Stimulated activated naive B cell treated with anti-CD40 and anti-IgM and Interleukin-4, amounts not matched to agents 10 μg/mL and 1 μg/mL and 100 μg/mL, for 72 hours (primary cell): Measurements from ENCODE around the gene SNX30.

Experiments used
- ATAC-seq, 2 donors: fragments of 150-1000 bp; cut with Tn5 transposase; replicated peaks; 2 replicates each; pipeline ENCODE4 v1.10.0; 2021; ENCODE audit warnings: moderate library complexity in 1 of 2
- DNase-seq: peaks from one replicate; pipeline ENCODE4 v3.0.0; 2021
- H3K27ac Mint-ChIP-seq: one replicate; pipeline ENCODE4 v1.8.0; 2022; ENCODE audit warnings: mild to moderate bottlenecking, mixed read lengths
- H3K27me3 Mint-ChIP-seq, 2 donors: one replicate each; pipeline ENCODE4 v1.8.0; 2022; ENCODE audit warnings: mixed read lengths in 2 of 2
- H3K36me3 Mint-ChIP-seq, 2 donors: one replicate each; pipeline ENCODE4 v1.8.0; 2022; ENCODE audit warnings: mixed read lengths in 2 of 2, mild to moderate bottlenecking in 1 of 2
- H3K4me1 Mint-ChIP-seq, 2 donors: one replicate each; pipeline ENCODE4 v1.8.0; 2022; ENCODE audit warnings: mixed read lengths in 2 of 2, mild to moderate bottlenecking in 1 of 2
- H3K4me3 Mint-ChIP-seq, 2 donors: one replicate each; pipeline ENCODE4 v1.8.0; 2022; ENCODE audit warnings: mild to moderate bottlenecking in 2 of 2, mixed read lengths in 2 of 2, moderate library complexity in 1 of 2
- H3K9me3 Mint-ChIP-seq, 2 donors: one replicate each; pipeline ENCODE4 v1.8.0; 2022; ENCODE audit warnings: mixed read lengths in 2 of 2, mild to moderate bottlenecking in 1 of 2

The SNX30 gene

DNA sequence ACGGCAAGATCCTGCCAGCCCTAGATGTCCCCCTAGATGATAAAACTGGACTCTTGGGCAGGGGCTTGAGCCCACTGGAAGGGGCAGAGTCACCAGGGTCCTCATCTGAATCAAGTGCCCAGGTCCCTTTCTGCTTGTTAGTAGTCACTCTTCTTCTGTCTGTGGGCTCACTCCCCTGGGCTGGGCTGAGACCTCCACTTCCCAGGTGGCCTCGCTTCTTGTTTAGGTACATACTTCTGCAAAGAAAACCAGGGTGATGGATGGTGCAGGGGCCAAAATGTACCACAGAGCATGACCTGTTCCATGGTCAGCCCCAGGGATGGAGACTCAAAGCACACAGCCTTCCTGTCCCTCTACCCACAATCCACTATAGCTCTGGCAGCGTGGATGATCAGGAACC lies 141.0 kb downstream of the SNX30 start:
- ATAC-seq (no peak), DNase-seq (no peak)
- Mint-ChIP-seq H3K4me3 (no peak overlapping the region), H3K36me3 (no peaks in the 10 kb centered on the region), H3K9me3 (peaks cover 4 to 6% of the 10 kb centered on the region in 2 donors), H3K27me3 (peaks cover 32 to 38% of the 10 kb centered on the region in 2 donors), H3K27ac (no peak overlapping the region), H3K4me1 (peaks cover 19 to 28% of the 10 kb centered on the region in 2 donors)

DNA sequence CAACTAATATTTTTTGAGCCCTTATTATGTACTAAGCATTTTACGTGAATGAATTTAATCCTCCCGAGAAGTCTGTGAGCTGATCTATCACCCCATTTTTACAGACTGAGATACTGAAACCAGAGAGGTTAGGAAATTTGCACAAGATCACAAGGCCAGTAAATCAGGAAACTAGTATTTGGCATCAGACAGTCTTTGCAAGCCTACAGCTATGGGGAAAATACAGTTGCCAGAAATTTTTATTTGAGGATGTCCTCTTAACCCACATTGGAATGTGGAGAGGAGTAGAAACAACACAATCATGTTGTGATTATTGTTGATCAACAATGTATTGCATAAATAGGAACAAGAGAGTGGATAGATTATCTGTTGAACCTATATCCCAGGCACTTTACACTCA lies 142.4 kb downstream of the SNX30 start:
- no peak for ATAC-seq
- peaks cover 19 to 28% of the 10 kb centered on the region in 2 donors for H3K4me1 Mint-ChIP-seq
- peaks cover 40% of the 10 kb centered on the region in 2 donors for H3K27me3 Mint-ChIP-seq

DNA sequence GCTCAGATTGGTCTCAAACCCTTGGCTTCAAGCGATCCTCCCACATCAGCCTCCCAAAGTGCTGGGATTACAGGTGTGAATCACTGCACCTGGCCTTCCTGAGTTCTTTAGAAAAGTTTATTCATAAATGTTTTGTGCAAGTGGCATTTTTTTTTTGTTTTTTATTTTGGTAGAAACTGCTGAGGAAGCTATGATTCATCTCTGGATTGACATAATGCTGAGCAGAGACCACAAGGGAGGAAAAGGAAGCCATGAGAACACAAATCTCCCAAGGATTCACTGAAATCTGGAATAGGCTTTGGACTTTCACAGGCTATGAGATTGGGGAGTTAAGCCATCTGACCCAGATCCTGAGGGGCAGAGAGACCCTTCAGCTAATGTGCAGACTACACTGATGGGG lies 143.5 kb downstream of the SNX30 start:
- Mint-ChIP-seq H3K4me1 (peaks cover 19 to 28% of the 10 kb centered on the region in 2 donors), H3K27me3 (peaks cover 48% of the 10 kb centered on the region in 2 donors), H3K27ac (no peak overlapping the region), H3K36me3 (no peaks in the 10 kb centered on the region), H3K4me3 (no peak overlapping the region), H3K9me3 (peaks cover 4 to 6% of the 10 kb centered on the region in 2 donors)
- ATAC-seq (no peak), DNase-seq (no peak)

More for the DNA sequence above, 142.4 kb downstream of the SNX30 start:
- Mint-ChIP-seq H3K4me3 (no peak overlapping the region), H3K36me3 (no peaks in the 10 kb centered on the region), H3K27ac (no peak overlapping the region), H3K9me3 (peaks cover 4 to 6% of the 10 kb centered on the region in 2 donors)
- DNase-seq = no peak

DNA sequence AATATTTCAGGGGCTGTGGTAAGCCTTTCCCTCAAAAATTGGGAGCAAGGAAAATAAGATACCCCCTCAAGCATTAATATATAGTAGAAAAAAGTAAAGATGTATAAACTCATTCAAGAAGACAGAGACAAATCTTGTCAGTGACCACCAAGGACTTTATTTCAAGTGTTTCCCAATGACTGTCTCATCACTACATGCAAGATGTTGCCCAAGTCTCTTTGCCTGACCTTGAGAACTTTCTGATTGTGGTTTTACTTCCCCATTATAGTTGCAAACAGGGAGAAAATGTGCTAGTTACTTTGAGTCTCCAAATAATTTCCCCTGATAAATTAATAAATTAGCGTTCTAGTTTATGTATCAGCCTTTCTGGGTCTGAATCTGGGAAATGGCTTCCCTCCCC lies 144.1 kb downstream of the SNX30 start:
- no peak overlapping the region for H3K27ac Mint-ChIP-seq
- DNase-seq = no peak
- peaks cover 19 to 28% of the 10 kb centered on the region in 2 donors for H3K4me1 Mint-ChIP-seq
- H3K27me3 Mint-ChIP-seq = peaks cover 43 to 44% of the 10 kb centered on the region in 2 donors
- no peak overlapping the region for H3K4me3 Mint-ChIP-seq
- peak in 1 of 2 donors; percentile 27 for ATAC-seq
- peaks cover 4 to 6% of the 10 kb centered on the region in 2 donors for H3K9me3 Mint-ChIP-seq
- H3K36me3 Mint-ChIP-seq = no peaks in the 10 kb centered on the region

DNA sequence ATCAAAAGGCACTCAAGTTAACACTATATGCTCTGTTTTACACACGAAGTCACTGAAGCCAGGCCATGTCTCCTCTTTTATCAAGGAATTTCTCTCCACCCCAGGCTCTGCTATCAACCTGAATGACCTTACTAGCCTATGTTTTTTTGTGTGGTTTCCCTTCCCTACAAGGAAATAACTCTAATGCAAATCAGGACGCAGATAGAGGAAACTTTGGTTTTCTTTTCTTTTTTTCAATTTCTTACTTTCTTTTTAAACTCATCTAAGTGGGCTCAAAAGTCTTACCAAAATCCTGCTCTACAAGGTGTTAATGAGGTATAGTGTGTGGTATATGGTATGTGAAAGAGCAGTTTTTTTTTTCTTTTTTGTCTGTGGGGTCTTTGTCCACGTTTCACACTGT lies 145.6 kb downstream of the SNX30 start:
- no peak overlapping the region for H3K27ac Mint-ChIP-seq
- H3K4me1 Mint-ChIP-seq = peaks cover 16% of the 10 kb centered on the region in 2 donors
- DNase-seq (no peak), ATAC-seq (no peak)
- peaks cover 28 to 34% of the 10 kb centered on the region in 2 donors for H3K27me3 Mint-ChIP-seq
- H3K9me3 Mint-ChIP-seq = peaks cover 4 to 6% of the 10 kb centered on the region in 2 donors
- peak overlapping the region in 1 of 2 donors; percentile 33 for H3K4me3 Mint-ChIP-seq
- H3K36me3 Mint-ChIP-seq = no peaks in the 10 kb centered on the region

DNA sequence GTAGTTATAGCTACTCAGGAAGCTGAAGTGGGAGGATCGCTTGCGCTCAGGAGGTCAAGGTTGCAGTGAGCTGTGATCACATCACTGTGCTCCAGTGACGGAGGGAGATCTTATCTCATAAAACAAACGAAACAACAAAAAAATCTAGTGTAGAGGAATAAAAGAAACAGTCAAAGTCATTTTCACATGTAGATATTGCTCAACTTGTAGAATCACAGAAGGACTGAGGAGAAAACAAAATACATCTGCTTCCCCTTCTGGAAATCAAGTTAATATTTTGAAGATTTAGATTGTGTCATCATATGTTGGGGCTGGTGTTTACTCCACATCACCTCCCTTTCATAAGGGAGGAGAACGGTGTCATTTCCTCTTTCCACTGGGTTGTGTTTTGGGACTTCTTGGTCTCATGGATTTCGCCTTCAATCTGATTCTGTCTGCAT lies 148.3 kb downstream of the SNX30 start:
- no peak for ATAC-seq
- Mint-ChIP-seq H3K36me3 (no peaks in the 10 kb centered on the region), H3K27me3 (peaks cover 21 to 26% of the 10 kb centered on the region in 2 donors), H3K9me3 (peaks cover 4 to 6% of the 10 kb centered on the region in 2 donors), H3K4me1 (peaks cover 16 to 26% of the 10 kb centered on the region in 2 donors), H3K4me3 (no peak overlapping the region), H3K27ac (no peak overlapping the region)
- no peak for DNase-seq

DNA sequence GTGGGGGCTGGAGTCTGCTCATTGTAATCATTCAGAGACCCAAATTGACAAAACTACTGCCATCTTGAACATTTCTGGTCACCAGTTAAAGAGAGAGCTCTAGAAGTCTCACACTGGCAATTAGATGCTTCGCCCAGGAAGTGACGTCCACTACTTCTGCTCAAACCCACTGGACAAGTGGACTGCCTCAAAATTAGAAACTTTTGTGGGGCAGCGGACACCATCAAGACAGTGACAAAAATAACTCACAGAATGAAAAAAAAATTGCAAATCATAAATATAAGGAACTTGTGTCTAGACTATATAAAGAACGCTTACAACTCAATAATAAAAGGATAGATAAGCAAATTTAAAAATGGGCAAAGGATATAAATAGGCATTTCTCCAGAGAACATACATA lies 149.9 kb downstream of the SNX30 start:
- no peak for ATAC-seq
- Mint-ChIP-seq H3K27ac (no peak overlapping the region), H3K4me1 (peaks cover 10 to 20% of the 10 kb centered on the region in 2 donors), H3K4me3 (no peak overlapping the region), H3K27me3 (peaks cover 21 to 32% of the 10 kb centered on the region in 2 donors), H3K36me3 (no peaks in the 10 kb centered on the region), H3K9me3 (peaks cover 4 to 6% of the 10 kb centered on the region in 2 donors)
- DNase-seq = no peak

DNA sequence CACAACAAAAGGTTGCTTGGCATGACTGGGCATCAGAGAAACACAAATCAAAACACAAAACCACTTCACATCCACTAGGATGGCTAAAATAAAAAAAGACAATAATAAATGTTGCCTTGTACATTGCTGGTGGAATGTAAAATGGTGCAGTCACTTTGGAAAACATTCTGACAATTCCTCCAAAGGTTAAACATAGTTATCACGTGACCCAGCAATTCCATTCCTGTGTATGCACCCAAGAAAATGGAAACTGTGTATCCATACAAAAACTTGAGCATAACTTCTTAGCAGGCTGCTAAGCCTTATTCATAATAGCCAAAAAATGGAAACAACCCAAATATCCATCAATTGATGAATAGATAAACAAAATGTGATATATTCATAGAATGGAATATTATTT lies 150.3 kb downstream of the SNX30 start:
- Mint-ChIP-seq H3K27me3 (peaks cover 21 to 28% of the 10 kb centered on the region in 2 donors), H3K9me3 (peaks cover 1 to 2% of the 10 kb centered on the region in 2 donors), H3K4me3 (no peak overlapping the region), H3K36me3 (no peaks in the 10 kb centered on the region), H3K4me1 (peaks cover 6 to 17% of the 10 kb centered on the region in 2 donors), H3K27ac (no peak overlapping the region)
- ATAC-seq (no peak), DNase-seq (no peak)

DNA sequence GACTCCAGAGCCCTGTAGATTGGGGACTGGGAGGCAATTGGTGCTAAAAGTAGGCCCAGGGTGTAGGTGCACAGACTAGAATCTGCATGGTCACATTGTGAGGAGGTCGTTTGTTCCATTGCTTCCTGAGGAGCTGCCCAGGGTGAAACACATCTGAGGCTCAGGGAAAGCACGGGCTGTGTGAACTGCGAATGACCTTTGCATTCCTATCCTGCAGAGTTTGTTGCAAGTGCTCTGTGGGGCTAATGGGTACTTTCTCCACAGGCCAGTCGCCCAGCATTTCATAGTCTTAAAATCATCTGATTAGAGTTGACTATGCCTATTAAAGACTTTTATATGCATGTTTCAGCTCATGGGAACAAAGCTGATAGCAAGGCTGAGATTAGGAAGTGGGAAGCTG lies 154.5 kb downstream of the SNX30 start:
- no peaks in the 10 kb centered on the region for H3K36me3 Mint-ChIP-seq
- no peak for ATAC-seq
- H3K9me3 Mint-ChIP-seq = no peaks in the 10 kb centered on the region
- H3K4me3 Mint-ChIP-seq = no peak overlapping the region
- no peak for DNase-seq
- no peak overlapping the region for H3K27ac Mint-ChIP-seq
- peaks cover 19 to 23% of the 10 kb centered on the region in 2 donors for H3K27me3 Mint-ChIP-seq
- peaks cover 2 to 11% of the 10 kb centered on the region in 2 donors for H3K4me1 Mint-ChIP-seq

DNA sequence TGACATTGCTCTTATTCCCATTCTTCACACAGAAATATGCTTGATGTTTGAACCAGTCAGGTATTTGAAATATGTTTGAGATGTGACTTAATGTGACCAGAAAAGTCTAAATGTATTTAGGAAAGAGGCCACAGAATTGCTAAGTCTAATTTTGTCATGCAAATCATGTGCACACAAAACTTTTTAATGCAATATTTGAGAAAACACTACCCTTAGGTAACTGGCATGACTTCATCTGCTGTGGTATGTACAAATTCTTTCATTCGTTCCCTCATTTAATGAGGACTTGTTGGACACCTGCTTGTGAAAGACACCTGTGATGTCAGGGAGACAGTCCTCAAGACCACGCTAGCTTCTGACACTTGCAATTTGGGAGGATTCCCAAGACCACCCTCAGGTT lies 161.2 kb downstream of the SNX30 start:
- Mint-ChIP-seq H3K4me1 (no peaks in the 10 kb centered on the region), H3K27ac (no peak overlapping the region)
- ATAC-seq = no peak

DNA sequence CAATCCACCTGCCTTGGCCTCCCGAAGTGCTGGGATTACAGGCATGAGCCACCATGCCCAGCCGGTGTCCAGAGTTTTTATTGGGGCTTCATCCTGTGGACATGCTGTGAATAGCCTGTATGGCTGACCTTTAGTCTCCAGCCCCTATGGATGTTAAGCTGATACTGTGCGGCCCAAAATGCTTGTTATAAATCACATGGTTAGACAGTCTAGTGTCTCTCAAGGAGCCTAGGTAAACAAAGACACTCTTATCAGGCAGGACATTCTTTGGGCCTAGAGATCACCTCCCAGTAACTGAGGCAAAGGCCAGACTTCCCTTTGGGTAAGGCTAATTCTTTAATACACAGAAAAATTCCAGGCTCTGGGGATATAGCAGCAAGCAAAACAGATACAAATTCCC lies 162.1 kb downstream of the SNX30 start:
- Mint-ChIP-seq H3K4me1 (no peaks in the 10 kb centered on the region), H3K4me3 (no peak overlapping the region), H3K27ac (no peak overlapping the region), H3K9me3 (no peaks in the 10 kb centered on the region), H3K36me3 (no peaks in the 10 kb centered on the region), H3K27me3 (peaks cover 0 to 16% of the 10 kb centered on the region in 2 donors)
- ATAC-seq = no peak
- no peak for DNase-seq

More for the DNA sequence above, 161.2 kb downstream of the SNX30 start:
- DNase-seq = no peak
- Mint-ChIP-seq H3K36me3 (no peaks in the 10 kb centered on the region), H3K27me3 (peaks cover 3 to 20% of the 10 kb centered on the region in 2 donors), H3K4me3 (no peak overlapping the region), H3K9me3 (no peaks in the 10 kb centered on the region)

DNA sequence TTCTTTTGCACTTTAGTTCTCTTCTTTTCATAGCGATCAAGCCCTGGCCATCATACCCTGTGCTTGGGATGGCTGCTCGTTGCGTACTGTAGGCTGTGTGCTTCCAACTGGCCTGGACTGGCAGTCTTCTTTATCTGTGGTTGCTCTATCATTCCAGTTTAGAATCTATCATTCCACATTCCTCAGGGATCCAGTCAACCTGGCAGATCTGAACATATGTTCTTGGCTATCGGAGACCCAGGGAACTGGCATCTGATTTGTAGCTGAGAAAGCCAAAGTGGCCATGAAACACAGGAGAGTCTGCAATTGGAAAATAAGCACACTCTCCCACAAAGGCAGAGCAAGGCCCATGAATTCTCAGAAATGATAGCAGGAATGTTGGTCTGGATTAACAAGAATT lies 162.8 kb downstream of the SNX30 start:
- H3K4me1 Mint-ChIP-seq = peaks cover 0 to under 1% of the 10 kb centered on the region in 2 donors
- no peaks in the 10 kb centered on the region for H3K9me3 Mint-ChIP-seq
- H3K36me3 Mint-ChIP-seq = no peaks in the 10 kb centered on the region
- H3K27me3 Mint-ChIP-seq = peaks cover 3 to 17% of the 10 kb centered on the region in 2 donors
- no peak overlapping the region for H3K4me3 Mint-ChIP-seq
- ATAC-seq = no peak
- no peak overlapping the region for H3K27ac Mint-ChIP-seq
- no peak for DNase-seq

DNA sequence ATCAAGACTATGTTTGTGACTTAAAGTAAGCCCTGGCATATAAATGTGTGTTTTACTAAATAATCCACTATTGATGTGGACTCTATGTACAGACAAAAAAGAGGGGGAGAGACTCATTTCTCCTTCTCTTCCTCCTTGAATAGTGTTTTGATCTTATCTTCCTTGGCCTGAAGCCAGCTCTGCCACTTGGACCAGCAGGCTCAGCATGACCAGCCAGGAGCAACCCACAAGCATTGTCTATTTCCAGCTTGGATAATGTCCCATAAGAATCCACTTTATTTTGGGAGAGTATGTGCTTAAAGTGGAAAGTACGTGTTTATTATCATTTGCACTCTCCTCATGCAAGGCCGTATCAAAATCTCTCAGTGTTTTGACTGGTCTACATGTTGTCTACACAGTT lies 164.0 kb downstream of the SNX30 start:
- no peaks in the 10 kb centered on the region for H3K9me3 Mint-ChIP-seq
- H3K4me1 Mint-ChIP-seq = peaks cover 0 to 1% of the 10 kb centered on the region in 2 donors
- peaks cover 11 to 22% of the 10 kb centered on the region in 2 donors for H3K27me3 Mint-ChIP-seq
- no peaks in the 10 kb centered on the region for H3K36me3 Mint-ChIP-seq
- H3K27ac Mint-ChIP-seq = peak overlapping the region; percentile 33
- H3K4me3 Mint-ChIP-seq = no peak overlapping the region
- DNase-seq (no peak), ATAC-seq (no peak)

DNA sequence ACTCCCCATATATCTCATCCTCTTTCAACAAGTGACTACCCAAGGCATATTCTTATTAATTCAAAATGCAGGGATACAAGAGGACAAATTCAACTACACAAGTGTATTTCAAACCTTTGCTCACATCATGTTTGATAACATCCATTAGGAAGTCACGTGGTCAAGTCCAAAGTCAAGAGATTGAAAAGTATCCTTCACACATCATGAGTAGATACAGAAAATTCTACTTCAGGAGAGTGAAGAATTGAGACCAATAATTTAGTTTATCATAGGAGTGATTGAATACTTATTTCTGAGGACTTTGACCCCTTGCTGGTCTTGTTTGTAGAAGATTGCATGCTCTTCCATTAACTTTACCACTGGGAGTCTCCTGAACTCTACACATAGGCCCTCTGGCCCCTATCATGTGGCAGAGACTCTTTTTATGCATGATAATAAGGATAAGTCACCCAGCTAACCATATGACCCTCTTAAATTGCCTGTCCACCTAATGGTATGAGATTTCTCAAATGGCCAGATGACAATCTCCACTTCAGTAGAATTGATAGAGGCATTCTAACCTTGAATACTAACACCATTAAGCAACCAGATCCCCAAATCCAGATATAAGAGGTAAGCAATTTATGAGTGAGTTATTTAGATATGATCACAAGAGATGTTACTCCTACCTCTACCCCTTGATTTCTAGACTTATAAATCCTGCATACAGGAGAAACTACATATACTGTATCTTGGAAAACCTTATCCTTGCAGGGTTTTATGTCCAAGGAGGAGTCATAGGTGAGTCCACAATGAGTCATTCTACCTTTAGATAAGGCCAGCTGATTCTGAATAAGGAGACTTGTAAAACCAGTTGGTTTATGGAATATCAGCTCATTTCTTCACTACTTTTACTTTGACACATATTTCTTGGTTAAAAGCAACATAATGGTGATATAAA lies 166.8 kb downstream of the SNX30 start:
- peaks cover 0 to 1% of the 10 kb centered on the region in 2 donors for H3K4me1 Mint-ChIP-seq
- H3K27ac Mint-ChIP-seq = no peak overlapping the region
- no peak for DNase-seq
- H3K27me3 Mint-ChIP-seq = peaks cover 16 to 19% of the 10 kb centered on the region in 2 donors
- H3K9me3 Mint-ChIP-seq = no peaks in the 10 kb centered on the region
- no peak overlapping the region for H3K4me3 Mint-ChIP-seq
- ATAC-seq = no peak
- no peaks in the 10 kb centered on the region for H3K36me3 Mint-ChIP-seq

DNA sequence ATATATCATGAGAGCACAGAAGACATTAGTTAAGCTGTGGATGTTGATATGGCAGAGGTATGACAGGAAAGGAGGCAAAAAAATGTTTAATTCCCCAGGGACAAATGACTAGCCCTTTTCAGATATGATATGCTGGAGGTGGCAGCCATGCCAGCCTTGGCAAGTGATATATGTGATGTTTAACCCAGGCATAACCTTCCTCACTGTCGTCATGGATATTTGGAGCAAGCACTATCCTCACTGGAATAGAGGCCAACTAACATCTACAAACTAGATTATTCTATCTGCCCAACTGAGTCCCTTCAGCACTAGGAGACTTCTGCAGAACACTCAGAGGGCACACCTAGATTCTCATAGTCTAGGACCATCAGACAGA lies 167.4 kb downstream of the SNX30 start:
- ATAC-seq = no peak
- no peak overlapping the region for H3K27ac Mint-ChIP-seq

More for the DNA sequence above, 167.4 kb downstream of the SNX30 start:
- Mint-ChIP-seq H3K36me3 (no peaks in the 10 kb centered on the region), H3K9me3 (no peaks in the 10 kb centered on the region), H3K4me3 (no peak overlapping the region), H3K27me3 (peaks cover 16 to 19% of the 10 kb centered on the region in 2 donors), H3K4me1 (peaks cover 0 to 1% of the 10 kb centered on the region in 2 donors)
- no peak for DNase-seq
